Testis (tissue), 3 donors: ENCODE results near the gene SCAMP1. TPM values are rescaled to one million over a fixed set of nuclear protein-coding genes. Genes with fewer than 3 reads are reported as not detected.

ENCODE experiments used
- DNase-seq: peaks from one replicate; pipeline ENCODE4 v3.0.0-alpha.2; 2019
- H3K27ac ChIP-seq, 2 donors: fragments of 200-600 bp; sonication (generic); one replicate each; pipeline ENCODE4 v1.5.1; 2019
- H3K27me3 ChIP-seq: fragments of 200-600 bp; sonication (generic); one replicate; pipeline ENCODE4 v1.5.1; 2019
- H3K36me3 ChIP-seq: fragments of 200-600 bp; sonication (generic); one replicate; pipeline ENCODE4 v1.5.1; 2017; ENCODE audit warnings: low read depth; ENCODE audit errors: missing control alignments
- H3K4me1 ChIP-seq: fragments of 200-600 bp; sonication (generic); one replicate; pipeline ENCODE4 v1.5.1; 2019
- H3K4me3 ChIP-seq, 2 donors: fragments of 200-600 bp; sonication (generic); one replicate each; pipeline ENCODE4 v1.5.1; 2017 to 2019
- H3K9me3 ChIP-seq: fragments of 200-600 bp; sonication (generic); one replicate; pipeline ENCODE4 v1.5.1; 2017
- CTCF ChIP-seq, 3 experiments: fragments of 450-650 bp in 2 of 3; fragments of 200-600 bp in 1 of 3; sonication (generic) in 1 of 3; IDR thresholded peaks; one replicate each; pipeline ENCODE4 v1.5.1; 2016 to 2019; ENCODE audit warnings: antibody characterized with exemption in 3 of 3, mild to moderate bottlenecking in 2 of 3, moderate library complexity in 1 of 3
- POLR2A ChIP-seq: fragments of 450-650 bp; IDR thresholded peaks from one replicate; pipeline ENCODE4 v1.6.1; 2017; ENCODE audit warnings: antibody characterized with exemption, mild to moderate bottlenecking, moderate library complexity
- WGBS, 2 donors: methylation state at CpG; one replicate each; pipeline ENCODE4 v1.1.5; 2018; 5-methylcytosine and 5-hydroxymethylcytosine counted together
- intact Hi-C: fragments of 100-400 bp; cut with DNase I; formaldehyde crosslinking; loops from one replicate; pipeline ENCODE4 v1.15.1; 2023; ENCODE audit warnings: low total_unique reads
- polyA plus RNA-seq: library from polyadenylated mRNA; stranded (reverse); fragments of 350-450 nt; fragmentation: Illumina TruSeq; extraction: RNeasy Lipid Tissue Mini Kit (QIAGEN cat#74804); gene quantifications from one replicate; pipeline ENCODE4 v1.2.3, GENCODE V29; 2014; ENCODE audit warnings: low read depth, low replicate concordance; ENCODE audit not compliant: insufficient read depth
- total RNA-seq, 2 donors: library from RNA; depleted of rRNA; stranded (reverse); fragments of >200 nt; gene quantifications; one replicate each; pipeline ENCODE4 v1.2.3, GENCODE V29; 2016

SCAMP1 gene
- total and polyA plus RNA-seq, 3 donors from 2014 or later: 22.5 to 35.9 (median 28.3) TPM

DNA sequence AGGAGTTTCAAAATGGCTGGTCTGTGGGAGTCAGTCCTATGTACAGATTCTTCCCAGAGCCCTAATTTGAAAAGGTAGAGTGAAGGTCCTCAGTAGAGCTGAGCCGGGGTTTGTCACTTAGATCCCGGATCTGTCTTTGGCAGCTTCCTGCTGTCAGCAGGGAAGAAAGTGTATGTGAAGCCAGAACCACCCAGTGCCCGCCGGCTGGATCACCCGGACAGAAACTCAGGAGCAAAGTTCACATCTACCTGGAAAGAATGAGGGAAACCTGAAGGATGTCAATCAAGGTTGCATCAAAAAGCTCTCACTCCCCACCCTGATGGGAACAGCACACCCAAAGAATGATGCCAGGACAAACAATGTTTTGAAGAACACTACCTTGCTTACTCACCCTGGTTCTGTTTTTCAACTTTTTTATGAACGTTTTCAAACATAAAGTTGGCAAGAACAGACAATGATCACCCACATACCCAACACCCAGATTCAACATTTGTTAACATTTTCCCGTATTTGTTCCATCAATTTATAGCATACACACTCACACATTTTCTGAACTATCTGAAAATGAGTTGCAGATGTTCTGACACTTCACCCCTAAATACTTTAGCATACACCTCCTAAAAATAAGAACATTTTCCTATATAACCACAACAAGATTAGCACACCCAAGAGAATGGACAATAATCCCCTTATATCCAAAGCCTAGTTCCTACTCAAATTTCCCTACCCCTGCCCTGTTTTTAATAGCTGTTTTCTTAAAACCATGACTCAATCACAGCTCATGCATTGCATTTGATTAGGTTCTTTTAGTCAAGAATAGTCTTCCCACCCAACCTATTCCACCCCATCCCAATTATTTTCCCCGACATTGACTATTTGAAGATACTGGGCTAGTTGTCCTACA, 154.3 kb downstream of the SCAMP1 start:
- Histone ChIP-seq H3K27ac (no peak overlapping the region), H3K9me3 (no peaks in the 10 kb centered on the region), H3K36me3 (no peaks in the 10 kb centered on the region), H3K4me1 (peaks cover 19% of the 10 kb centered on the region), H3K4me3 (no peak overlapping the region), H3K27me3 (no peaks in the 10 kb centered on the region)
- TF ChIP-seq CTCF (IDR thresholded peaks at IDR 0.05) (no peak), POLR2A (no peak)
- intact Hi-C loops: no loop called here
- DNase-seq: no peak
- WGBS, 2 donors: 86% methylated on average over 8 of the region's 8 CpGs

DNA sequence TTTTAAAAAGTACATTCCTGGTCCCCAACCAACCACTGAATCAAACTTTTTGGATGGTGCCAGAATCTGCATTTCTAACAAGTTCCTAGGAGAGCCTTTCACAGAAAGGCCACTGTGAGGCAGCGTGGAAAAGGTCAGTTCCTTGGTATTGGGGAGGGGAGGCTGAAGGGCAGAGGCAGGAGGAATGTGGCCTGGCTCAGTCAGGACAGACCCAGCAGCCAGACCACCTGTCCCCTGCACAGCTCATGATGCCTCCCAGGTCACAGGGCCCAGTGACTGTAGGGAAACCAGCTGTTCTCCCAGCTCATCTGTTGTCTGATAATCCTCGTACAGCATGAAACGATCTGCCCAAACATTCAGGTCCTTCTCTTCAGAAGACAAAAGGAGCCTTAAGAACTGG, 155.3 kb downstream of the SCAMP1 start:
- Histone ChIP-seq H3K4me3 (no peak overlapping the region), H3K27me3 (no peaks in the 10 kb centered on the region), H3K4me1 (peaks cover 11% of the 10 kb centered on the region), H3K9me3 (no peaks in the 10 kb centered on the region), H3K36me3 (no peaks in the 10 kb centered on the region), H3K27ac (no peak overlapping the region)
- intact Hi-C loops: no loop called here
- TF ChIP-seq CTCF (IDR thresholded peaks at IDR 0.05) (no peak), POLR2A (no peak)
- WGBS, 2 donors: 44 to 65% methylated on average over 2 to 3 of the region's 3 CpGs
- no peak for DNase-seq

GRCh38 chr5:78518365-78519197, 158.2 kb downstream of the SCAMP1 start:
- H3K4me3 ChIP-seq: no peak overlapping the region
- no peak overlapping the region for H3K27ac ChIP-seq
- H3K27me3 ChIP-seq: no peaks in the 10 kb centered on the region
- 63 to 65% methylated on average over 12 to 14 of the region's 14 CpGs for WGBS, 2 donors
- TF ChIP-seq CTCF (IDR thresholded peaks at IDR 0.05): no peak
- no peak for TF ChIP-seq POLR2A
- intact Hi-C loops: no loop called here
- no peaks in the 10 kb centered on the region for H3K9me3 ChIP-seq
- DNase-seq: peak; percentile 60
- no peaks in the 10 kb centered on the region for H3K36me3 ChIP-seq
- peaks cover 21% of the 10 kb centered on the region for H3K4me1 ChIP-seq

- H3K27ac ChIP-seq: no peak overlapping the region
- H3K36me3 ChIP-seq: no peaks in the 10 kb centered on the region
- H3K27me3 ChIP-seq: no peaks in the 10 kb centered on the region
- 90 to 95% methylated on average over 8 to 9 of the region's 9 CpGs for WGBS, 2 donors
- intact Hi-C loops: no loop called here
- H3K4me3 ChIP-seq: no peak overlapping the region
- no peaks in the 10 kb centered on the region for H3K9me3 ChIP-seq
- peaks cover 24% of the 10 kb centered on the region for H3K4me1 ChIP-seq
- DNase-seq: no peak
- no peak for TF ChIP-seq POLR2A
- TF ChIP-seq CTCF (IDR thresholded peaks at IDR 0.05): no peak
Measured at GRCh38 chr5:78519198-78519941, 159.0 kb downstream of the SCAMP1 start.
